ENCODE data around the gene NCK1.

The NCK1 gene

DNA sequence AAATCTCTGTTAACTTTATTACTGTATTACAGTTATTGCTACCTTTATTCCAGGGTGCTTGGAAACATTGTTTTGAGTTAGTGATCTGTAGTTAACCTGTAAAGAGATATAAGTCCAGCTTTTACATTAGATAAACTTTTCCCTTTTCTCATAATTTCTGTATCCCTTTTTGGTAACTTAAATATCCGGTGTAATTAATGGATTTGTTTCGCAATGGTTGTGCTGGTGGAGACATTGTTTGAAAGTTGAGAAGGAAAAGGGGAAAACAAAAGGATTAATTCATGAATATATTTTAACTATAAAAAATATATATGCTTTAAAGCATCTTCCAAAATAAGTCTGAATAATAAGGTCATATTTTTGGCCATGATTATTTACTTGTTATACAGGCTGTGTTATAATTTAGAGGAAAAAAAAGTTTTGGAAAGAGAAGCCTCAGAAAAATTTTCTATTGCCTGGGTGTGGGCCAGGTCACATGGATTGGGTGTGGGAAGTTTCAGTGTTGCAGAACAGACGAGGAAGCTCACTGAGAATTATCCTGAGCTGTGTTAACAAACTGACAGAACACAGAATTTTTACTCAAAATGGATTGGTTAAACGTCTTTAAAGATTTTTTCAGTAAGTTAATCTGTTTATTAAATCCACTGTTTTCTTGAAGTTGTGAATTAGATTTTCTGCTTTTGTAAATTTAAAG, 68.1 kb downstream of the NCK1 start:
- Histone ChIP-seq H3K27me3 (ENCODE audit: low read length) (no peaks in the 10 kb centered on the region), H3K9me2 (replicated peaks; ENCODE audit: insufficient read depth, low read length) (no peaks in the 10 kb centered on the region), H3K79me2 (ENCODE audit: insufficient read depth, low read length) (peaks cover 86% of the 10 kb centered on the region), H3K4me2 (ENCODE audit: low read depth, low read length, poor library complexity, severe bottlenecking) (no peak overlapping the region), H2AFZ (ENCODE audit: low read depth, low read length, severe bottlenecking) (no peak overlapping the region), H4K20me1 (ENCODE audit: low read depth, low read length) (no peaks in the 10 kb centered on the region; the same call in 1 of the 2 replicates), H3K9ac (ENCODE audit: low read length) (no peak overlapping the region), H3K9me3 (ENCODE audit: insufficient read depth, low read length) (no peaks in the 10 kb centered on the region), H3K4me3 (ENCODE audit: insufficient read depth, low read length, poor library complexity, severe bottlenecking) (no peak overlapping the region), H3F3A (ENCODE audit: insufficient read depth) (peaks cover 40% of the 10 kb centered on the region), H3K27ac (ENCODE audit: low read depth, low read length) (no peak overlapping the region), H3K36me3 (ENCODE audit: low read length) (peaks cover 50% of the 10 kb centered on the region)
- TF ChIP-seq CTCF (IDR thresholded peaks at IDR 0.05; ENCODE audit: insufficient read depth, low read length, poor library complexity, severe bottlenecking) (no peak), EZH2phosphoT487 (conservative IDR thresholded peaks at IDR 0.05; ENCODE audit: low read length) (no peak)

DNA sequence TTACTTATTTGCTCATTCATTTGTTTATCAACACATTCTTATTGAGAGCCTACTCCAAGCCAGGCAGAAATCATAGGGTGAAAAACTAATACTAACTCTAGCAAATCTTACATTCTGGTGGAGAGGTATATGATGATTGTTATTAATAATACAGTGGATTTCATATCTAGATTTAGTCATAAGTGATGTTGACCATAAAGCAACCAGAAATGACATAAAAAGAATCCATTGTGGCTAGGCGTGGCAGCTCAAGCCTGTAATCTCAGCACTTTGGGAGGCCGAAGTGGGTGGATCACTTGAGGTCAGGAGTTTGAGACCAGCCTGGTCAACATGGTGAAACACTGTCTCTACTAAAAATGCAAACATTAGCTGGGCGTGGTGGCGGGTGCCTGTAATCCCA, 69.6 kb downstream of the NCK1 start:
- Histone ChIP-seq H3K4me2 (ENCODE audit: low read depth, low read length, poor library complexity, severe bottlenecking) (no peak overlapping the region), H3K9ac (ENCODE audit: low read length) (no peak overlapping the region), H3K27me3 (ENCODE audit: low read length) (no peaks in the 10 kb centered on the region), H3F3A (ENCODE audit: insufficient read depth) (peaks cover 35% of the 10 kb centered on the region), H2AFZ (ENCODE audit: low read depth, low read length, severe bottlenecking) (no peak overlapping the region), H3K9me3 (ENCODE audit: insufficient read depth, low read length) (no peaks in the 10 kb centered on the region), H3K9me2 (replicated peaks; ENCODE audit: insufficient read depth, low read length) (no peaks in the 10 kb centered on the region), H3K4me3 (ENCODE audit: insufficient read depth, low read length, poor library complexity, severe bottlenecking) (no peak overlapping the region), H4K20me1 (ENCODE audit: low read depth, low read length) (no peaks in the 10 kb centered on the region), H3K36me3 (ENCODE audit: low read length) (peaks cover 62% of the 10 kb centered on the region), H3K27ac (ENCODE audit: low read depth, low read length) (no peak overlapping the region), H3K79me2 (ENCODE audit: insufficient read depth, low read length) (peaks cover 82% of the 10 kb centered on the region)
- no peak for TF ChIP-seq CTCF (IDR thresholded peaks at IDR 0.05; ENCODE audit: insufficient read depth, low read length, poor library complexity, severe bottlenecking)
- no peak for TF ChIP-seq EZH2phosphoT487 (conservative IDR thresholded peaks at IDR 0.05; ENCODE audit: low read length)

DNA sequence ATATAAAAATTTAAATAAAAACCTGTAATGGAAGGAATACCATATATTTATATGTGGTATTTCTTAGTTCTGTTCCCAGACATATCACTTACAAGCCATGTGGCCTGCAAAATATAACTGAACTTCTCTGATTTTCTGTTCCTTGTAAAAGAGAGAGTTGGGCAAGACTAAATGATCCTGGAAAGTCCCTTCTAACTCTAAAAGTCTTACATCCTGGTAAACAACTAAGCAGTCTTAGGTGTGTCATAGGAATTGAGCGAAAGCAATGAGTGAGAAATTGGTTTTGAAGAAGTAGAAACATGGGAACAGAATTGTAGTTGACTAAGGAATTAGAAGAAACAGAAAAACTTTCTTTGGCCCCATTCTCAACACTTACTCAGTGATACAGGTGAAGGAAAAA, 70.5 kb downstream of the NCK1 start:
- H3K27me3 ChIP-seq (ENCODE audit: low read length), result no peaks in the 10 kb centered on the region
- H3K9me2 ChIP-seq (replicated peaks; ENCODE audit: insufficient read depth, low read length), result no peaks in the 10 kb centered on the region
- no peaks in the 10 kb centered on the region for H3K9me3 ChIP-seq (ENCODE audit: insufficient read depth, low read length)
- TF ChIP-seq CTCF (IDR thresholded peaks at IDR 0.05; ENCODE audit: insufficient read depth, low read length, poor library complexity, severe bottlenecking) (no peak), EZH2phosphoT487 (conservative IDR thresholded peaks at IDR 0.05; ENCODE audit: low read length) (no peak)
- no peak overlapping the region for H2AFZ ChIP-seq (ENCODE audit: low read depth, low read length, severe bottlenecking)
- peak overlapping the region; percentile 21 for H3K4me2 ChIP-seq (ENCODE audit: low read depth, low read length, poor library complexity, severe bottlenecking)
- H3K9ac ChIP-seq (ENCODE audit: low read length), result no peak overlapping the region
- peak overlapping the region; percentile 59 for H3K27ac ChIP-seq (ENCODE audit: low read depth, low read length)
- peaks cover 35% of the 10 kb centered on the region for H3F3A ChIP-seq (ENCODE audit: insufficient read depth)
- peaks cover 82% of the 10 kb centered on the region for H3K79me2 ChIP-seq (ENCODE audit: insufficient read depth, low read length)
- H4K20me1 ChIP-seq (ENCODE audit: low read depth, low read length), result no peaks in the 10 kb centered on the region
- peaks cover 67% of the 10 kb centered on the region for H3K36me3 ChIP-seq (ENCODE audit: low read length)
- H3K4me3 ChIP-seq (ENCODE audit: insufficient read depth, low read length, poor library complexity, severe bottlenecking), result no peak overlapping the region
